Measurements from ENCODE around the gene SLC7A14. TPM values are rescaled to one million over a fixed set of nuclear protein-coding genes. Genes with fewer than 3 reads are reported as not detected.

SLC7A14 gene
- polyA plus RNA-seq, 2 of the 4 experiments (the other 2 are of a cell fraction): not detected

GRCh38 chr3:170483485-170484262 is 102.2 kb downstream of the SLC7A14 start:
- POLR2A ChIA-PET: no interaction called here
- Histone ChIP-seq H3K9me3 (0 out of 3 replicates have a peak, but pooled peaks cover 3% of the 10 kb centered on the region), H3K4me1 (peaks cover 6% of the 10 kb centered on the region), H3K4me3 (no peak overlapping the region), H3K4me2 (no peak overlapping the region), H3K27ac (no peak overlapping the region)
- FAIRE-seq (no peak), ATAC-seq (peak; percentile 80 to 87), DNase-seq (ENCODE audit: low read depth in 1 of 2, low spot score in 1 of 2) (peak in 1 of 2 experiments; percentile 20)
- WGBS (ENCODE audit: missing lambda C conversion rate): 47% methylated on average over 5 of the region's 5 CpGs
- CTCF ChIA-PET: no interaction called here
- TF ChIP-seq POLR2AphosphoS2 (conservative IDR thresholded peaks at IDR 0.05; ENCODE audit: low read length): no peak
- TF ChIP-seq CBX8 (IDR thresholded peaks at IDR 0.05): no peak
- TF ChIP-seq ESRRA (IDR thresholded peaks at IDR 0.05; ENCODE audit: borderline replicate concordance, low read length): no peak
- no peak for TF ChIP-seq HOXB13 (CRISPR knock-in tag; IDR thresholded peaks at IDR 0.05; ENCODE audit: low read depth)
- TF ChIP-seq FOSL2 (IDR thresholded peaks at IDR 0.05): no peak
- no peak for TF ChIP-seq FOSL2 (CRISPR knock-in tag; IDR thresholded peaks at IDR 0.05)
- no peak for TF ChIP-seq ZFP36 (IDR thresholded peaks at IDR 0.05; ENCODE audit: borderline replicate concordance, partially characterized antibody)

GRCh38 chr3:170482199-170482598 is 103.7 kb downstream of the SLC7A14 start:
- WGBS (ENCODE audit: missing lambda C conversion rate): 84% methylated on average over 4 of the region's 4 CpGs
- TF ChIP-seq BHLHE40 (IDR thresholded peaks at IDR 0.05; ENCODE audit: low read depth, low read length) (no peak), MAX (IDR thresholded peaks at IDR 0.05) (no peak), FOSL2 (IDR thresholded peaks at IDR 0.05) (no peak), FOSL2 (CRISPR knock-in tag; IDR thresholded peaks at IDR 0.05) (no peak), RFX5 (IDR thresholded peaks at IDR 0.05) (no peak), CEBPB (IDR thresholded peaks at IDR 0.05) (no peak), FOXS1 (CRISPR knock-in tag; IDR thresholded peaks at IDR 0.05) (no peak), MAFK (IDR thresholded peaks at IDR 0.05; ENCODE audit: partially characterized antibody) (no peak), PBX3 (IDR thresholded peaks at IDR 0.05) (no peak), KDM5A (IDR thresholded peaks at IDR 0.05) (no peak), REST (IDR thresholded peaks at IDR 0.05) (no peak), EHF (CRISPR knock-in tag; IDR thresholded peaks at IDR 0.05) (no peak), CBX8 (IDR thresholded peaks at IDR 0.05) (no peak)
- Histone ChIP-seq H3K9me3 (no peaks in the 10 kb centered on the region), H3K27ac (no peak overlapping the region), H3K4me3 (no peak overlapping the region), H3K4me1 (no peaks in the 10 kb centered on the region), H3K4me2 (no peak overlapping the region)
- ChIA-PET POLR2A (no interaction called here), CTCF (interaction anchor here (0.6 kb wide), 1 partner anchor 82 kb away, joined by 3 read pairs; no protein-coding TSS in a partner anchor)
- ATAC-seq: no peak
- no peak for DNase-seq (ENCODE audit: low read depth in 1 of 2, low spot score in 1 of 2)
- no peak for FAIRE-seq

GRCh38 chr3:170480111-170480510 is 105.8 kb downstream of the SLC7A14 start:
- WGBS (ENCODE audit: missing lambda C conversion rate): 78% methylated on average over 4 of the region's 4 CpGs
- POLR2A ChIA-PET: no interaction called here
- no peak for DNase-seq (ENCODE audit: low read depth in 1 of 2, low spot score in 1 of 2)
- CTCF ChIA-PET: interaction anchor here (0.9 to 1.6 kb wide), 4 partner anchors 11 to 330 kb away, joined by 3 to 4 read pairs (median 3); no protein-coding TSS in a partner anchor
- Histone ChIP-seq H3K9me3 (no peaks in the 10 kb centered on the region), H3K4me1 (no peaks in the 10 kb centered on the region), H3K4me3 (no peak overlapping the region), H3K27ac (no peak overlapping the region), H3K4me2 (no peak overlapping the region)
- no peak for ATAC-seq
- no peak for FAIRE-seq
- no peak for TF ChIP-seq CBX8 (IDR thresholded peaks at IDR 0.05)
